Liver (tissue), 9 donors: ENCODE results near the gene NFIB. TPM values are rescaled to one million over a fixed set of nuclear protein-coding genes. Genes with fewer than 3 reads are reported as not detected.

Experiments
- DNase-seq: peaks from one replicate; pipeline ENCODE4 v3.0.0-alpha.2; 2017; ENCODE audit warnings: low spot score
- H3K27ac ChIP-seq, 2 donors: one replicate each; pipeline ENCODE4 v1.7.0; 2013; ENCODE audit warnings: inconsistent platforms in 2 of 2, low read length in 2 of 2, control low read depth in 1 of 2, low read depth in 1 of 2, mild to moderate bottlenecking in 1 of 2
- H3K27me3 ChIP-seq, 4 donors: one replicate each; pipeline versions ENCODE4 v1.6.1 to v1.7.0; 2013; ENCODE audit warnings: low read length in 3 of 4, inconsistent platforms in 1 of 4, mild to moderate bottlenecking in 1 of 4, moderate library complexity in 1 of 4; ENCODE audit not compliant: control insufficient read depth in 4 of 4, insufficient read depth in 4 of 4
- H3K36me3 ChIP-seq, 4 donors: one replicate each; pipeline versions ENCODE4 v1.6.1 to v1.7.0; 2013; ENCODE audit warnings: low read length in 3 of 4, mild to moderate bottlenecking in 3 of 4, low read depth in 1 of 4, moderate library complexity in 1 of 4; ENCODE audit not compliant: control insufficient read depth in 4 of 4, insufficient read depth in 3 of 4
- H3K4me1 ChIP-seq, 4 donors: one replicate each; pipeline versions ENCODE4 v1.6.1 to v1.7.0; 2013; ENCODE audit warnings: low read length in 3 of 4, mild to moderate bottlenecking in 3 of 4, moderate library complexity in 1 of 4; ENCODE audit not compliant: control insufficient read depth in 4 of 4, insufficient read depth in 4 of 4
- H3K4me3 ChIP-seq, 3 donors: one replicate each; pipeline versions ENCODE4 v1.6.1 to v1.7.0; 2013; ENCODE audit warnings: low read length in 3 of 3, control low read depth in 1 of 3, low read depth in 1 of 3, mild to moderate bottlenecking in 1 of 3
- H3K9ac ChIP-seq, 2 donors: one replicate each; pipeline ENCODE4 v1.7.0; 2013; ENCODE audit warnings: low read length in 2 of 2, mild to moderate bottlenecking in 2 of 2, moderate library complexity in 2 of 2, control low read depth in 1 of 2, low read depth in 1 of 2
- H3K9me3 ChIP-seq, 4 donors: one replicate each; pipeline versions ENCODE4 v1.6.1 to v1.7.0; 2013; ENCODE audit warnings: low read length in 3 of 4; ENCODE audit not compliant: control insufficient read depth in 4 of 4
- EGR1 ChIP-seq, 2 donors: IDR thresholded peaks; 2 replicates each; pipeline ENCODE4 v1.6.1; 2016 to 2018; ENCODE audit warnings: antibody characterized with exemption in 2 of 2, low read depth in 2 of 2
- FOXA1 ChIP-seq: IDR thresholded peaks from 2 replicates; pipeline ENCODE4 v1.6.1; 2016; ENCODE audit warnings: antibody characterized with exemption
- GABPA ChIP-seq, 2 donors: IDR thresholded peaks in 1 of 2; conservative IDR thresholded peaks in 1 of 2; 2 replicates each; pipeline ENCODE4 v1.6.1; 2016; ENCODE audit warnings: antibody characterized with exemption in 2 of 2, mild to moderate bottlenecking in 1 of 2, moderate library complexity in 1 of 2
- HNF4A ChIP-seq, 2 donors: conservative IDR thresholded peaks; 2 replicates each; pipeline ENCODE4 v1.6.1; 2016; ENCODE audit warnings: antibody characterized with exemption in 2 of 2, mild to moderate bottlenecking in 2 of 2
- HNF4G ChIP-seq: IDR thresholded peaks from 2 replicates; pipeline ENCODE4 v1.6.1; 2016; ENCODE audit warnings: antibody characterized with exemption
- JUND ChIP-seq, 2 donors: IDR thresholded peaks; 2 replicates each; pipeline ENCODE4 v1.6.1; 2016; ENCODE audit warnings: antibody characterized with exemption in 2 of 2
- NR2F2 ChIP-seq: IDR thresholded peaks from 2 replicates; pipeline ENCODE4 v1.6.1; 2016; ENCODE audit warnings: antibody characterized with exemption
- RAD21 ChIP-seq, 2 donors: IDR thresholded peaks; 2 replicates each; pipeline ENCODE4 v1.6.1; 2016; ENCODE audit warnings: antibody characterized with exemption in 2 of 2, mild to moderate bottlenecking in 2 of 2
- REST ChIP-seq: IDR thresholded peaks from 2 replicates; pipeline ENCODE4 v1.6.1; 2016; ENCODE audit warnings: antibody characterized with exemption, mild to moderate bottlenecking
- RXRA ChIP-seq, 2 donors: IDR thresholded peaks; 2 replicates each; pipeline ENCODE4 v1.6.1; 2017 to 2018; ENCODE audit warnings: antibody characterized with exemption in 2 of 2, mild to moderate bottlenecking in 1 of 2
- SP1 ChIP-seq: IDR thresholded peaks from 2 replicates; pipeline ENCODE4 v1.6.1; 2018; ENCODE audit warnings: antibody characterized with exemption, mild to moderate bottlenecking
- TAF1 ChIP-seq: conservative IDR thresholded peaks from 2 replicates; pipeline ENCODE4 v1.6.1; 2016; ENCODE audit warnings: antibody characterized with exemption, mild to moderate bottlenecking
- YY1 ChIP-seq: IDR thresholded peaks from 2 replicates; pipeline ENCODE4 v1.6.1; 2016; ENCODE audit warnings: antibody characterized with exemption, mild to moderate bottlenecking
- ZBTB33 ChIP-seq: IDR thresholded peaks from 2 replicates; pipeline ENCODE4 v1.6.1; 2016; ENCODE audit warnings: antibody characterized with exemption
- WGBS: extraction: QIAGEN DNeasy Blood & Tissue Kit; methylation state at CpG from one replicate; pipeline ENCODE4 v1.1.7; 2013; 5-methylcytosine and 5-hydroxymethylcytosine counted together
- polyA plus RNA-seq, 2 donors: library from polyadenylated mRNA; stranded (reverse) in 1 of 2; unstranded in 1 of 2; fragments of 200-250 nt in 1 of 2; fragments of >200 nt in 1 of 2; fragmentation: Nextera tagmentation in 1 of 2; extraction: Ambion mirVana in 1 of 2; gene quantifications; one replicate each; pipeline versions ENCODE4 v1.2.1 to v1.2.3, GENCODE V29; 2013 to 2015
- total RNA-seq, 2 donors: library from RNA; depleted of rRNA; stranded (reverse); fragments of >200 nt; gene quantifications; one replicate each; pipeline ENCODE4 v1.2.3, GENCODE V29; 2014
- TF ChIP-seq, protein P1 (sequence below): IDR thresholded peaks from 2 replicates; pipeline ENCODE4 v1.6.1; 2016; ENCODE audit warnings: antibody characterized with exemption
- TF ChIP-seq, protein P2 (sequence below): IDR thresholded peaks from 2 replicates; pipeline ENCODE4 v1.6.1; 2016; ENCODE audit warnings: antibody characterized with exemption
- donor health status: healthy.
- donor health status: healthy.
- donor health status: healthy.
- donor health status: healthy.
- donor health status: healthy.

Gene NFIB
- total and polyA plus RNA-seq, 4 donors = 3.2 to 23.2 (median 8.0) TPM

DNA sequence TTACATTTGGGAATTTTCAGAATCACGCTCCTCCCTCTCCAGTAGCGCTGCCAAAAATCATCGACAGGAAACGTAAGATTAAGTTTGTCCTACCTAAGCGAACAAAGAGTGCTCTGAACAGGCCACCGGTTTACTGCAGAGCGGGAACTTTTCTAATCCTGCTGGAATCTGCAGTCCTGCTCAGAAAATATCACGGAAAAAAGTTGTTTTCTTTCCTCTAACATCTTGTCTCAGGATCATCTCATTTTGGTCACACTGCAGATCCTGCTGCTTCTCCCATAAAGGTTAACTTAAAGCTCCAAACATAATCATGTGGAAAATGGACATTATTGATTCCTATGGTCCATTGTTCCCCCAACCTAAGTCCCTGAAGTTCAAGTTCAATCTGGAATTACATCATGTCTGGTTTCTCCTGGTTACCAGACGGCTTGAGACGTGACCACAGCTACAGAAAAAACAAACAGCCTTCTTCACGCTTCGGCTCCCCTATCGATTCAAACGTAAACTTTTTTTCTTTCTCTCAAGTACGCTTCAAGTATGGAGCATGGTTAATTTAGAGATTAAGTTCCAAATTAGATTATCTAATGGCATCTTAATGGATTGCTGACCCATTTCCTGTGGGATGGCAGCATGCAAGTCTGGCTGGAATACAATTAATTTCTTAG lies 217.6 kb downstream of the NFIB start:
- 49% methylated on average over 15 of the region's 15 CpGs for WGBS
- no peak for DNase-seq
- H3K27me3 ChIP-seq = no peaks in the 10 kb centered on the region
- H3K9ac ChIP-seq = peak overlapping the region in 1 of 2 donors; percentile 14
- H3K4me3 ChIP-seq = no peak overlapping the region
- TF ChIP-seq RXRA (IDR thresholded peaks at IDR 0.05) (peak in 1 of 2 donors; percentile 17), REST (no peak), SP1 (peak; percentile 8), NR2F2 (peak; percentile 45), RAD21 (IDR thresholded peaks at IDR 0.05) (peak in 1 of 2 donors; percentile 17)
- H3K4me1 ChIP-seq = peaks cover 0 to 5% (median 0%) of the 10 kb centered on the region in 4 donors
- peak overlapping the region; percentile 46 to 68 for H3K27ac ChIP-seq
- H3K36me3 ChIP-seq = peaks cover 0 to 4% (median 0%) of the 10 kb centered on the region in 4 donors
- H3K9me3 ChIP-seq = no peaks in the 10 kb centered on the region

DNA sequence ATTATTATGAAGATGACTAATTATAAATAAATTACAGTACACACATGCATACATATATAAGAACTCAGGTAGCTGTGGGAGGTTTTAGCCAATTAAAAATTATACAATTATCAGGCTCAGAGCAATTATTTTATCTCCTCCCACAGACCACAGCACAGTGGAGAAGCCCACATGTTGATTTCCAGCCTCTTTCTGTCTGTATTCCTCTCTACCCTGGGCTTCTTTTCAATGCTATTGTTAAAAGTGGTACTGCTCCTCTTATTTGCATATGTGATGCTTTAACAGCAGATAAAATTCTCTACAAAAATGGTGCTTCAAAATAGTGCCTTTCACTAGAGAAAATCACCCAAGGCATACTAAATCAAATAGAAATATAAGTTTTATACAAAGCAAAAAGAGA lies 218.7 kb downstream of the NFIB start:
- H3K4me1 ChIP-seq = peaks cover 0 to 5% (median 0%) of the 10 kb centered on the region in 4 donors
- TF ChIP-seq NR2F2 (no peak), EGR1 (IDR thresholded peaks at IDR 0.05; ENCODE audit: low read depth in 2 of 2) (no peak), TAF1 (no peak), JUND (IDR thresholded peaks at IDR 0.05) (no peak), GABPA (IDR thresholded peaks at IDR 0.05 in 1 of 2, conservative IDR thresholded peaks at IDR 0.05 in 1 of 2) (no peak), SP1 (no peak), REST (no peak), YY1 (no peak), ZBTB33 (no peak), HNF4A (conservative IDR thresholded peaks at IDR 0.05) (no peak), FOXA1 (no peak), HNF4G (no peak)
- TF ChIP-seq, protein P1, sequence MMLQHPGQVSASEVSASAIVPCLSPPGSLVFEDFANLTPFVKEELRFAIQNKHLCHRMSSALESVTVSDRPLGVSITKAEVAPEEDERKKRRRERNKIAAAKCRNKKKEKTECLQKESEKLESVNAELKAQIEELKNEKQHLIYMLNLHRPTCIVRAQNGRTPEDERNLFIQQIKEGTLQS = no peak
- TF ChIP-seq, protein P2, sequence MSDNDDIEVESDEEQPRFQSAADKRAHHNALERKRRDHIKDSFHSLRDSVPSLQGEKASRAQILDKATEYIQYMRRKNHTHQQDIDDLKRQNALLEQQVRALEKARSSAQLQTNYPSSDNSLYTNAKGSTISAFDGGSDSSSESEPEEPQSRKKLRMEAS = no peak
- no peaks in the 10 kb centered on the region for H3K27me3 ChIP-seq
- no peak overlapping the region for H3K27ac ChIP-seq
- peaks cover 0 to 4% (median 0%) of the 10 kb centered on the region in 4 donors for H3K36me3 ChIP-seq
- H3K9ac ChIP-seq = no peak overlapping the region
- no peak for DNase-seq
- H3K9me3 ChIP-seq = no peaks in the 10 kb centered on the region
- H3K4me3 ChIP-seq = no peak overlapping the region
